GM10248 (cell line): ENCODE results near the gene PTX4.

Source experiments
- CTCF ChIA-PET: fragments of 300-600 bp; sonication (Branson Sonifier 250); formaldehyde crosslinking; extraction: SDS; loops from one replicate; lab custom pipeline; 2021; ENCODE audit warnings: antibody characterized with exemption; lab: Yijun Ruan, JAX
- POLR2A ChIA-PET: fragments of 350-650 bp; sonication (Branson Sonifier 250); formaldehyde crosslinking; extraction: SDS; loops from one replicate; lab custom pipeline; 2020; ENCODE audit warnings: antibody characterized with exemption; lab: Yijun Ruan, JAX
- DNase-seq: peaks from one replicate; pipeline ENCODE4 v3.0.0; 2012; ENCODE audit errors: extremely low spot score
- TF ChIP-seq, protein P1 (sequence below): IDR thresholded peaks from 2 replicates; pipeline ENCODE4 v1.5.1; 2012; ENCODE audit warnings: mild to moderate bottlenecking, low read depth; ENCODE audit errors: extremely low read depth, missing control alignments, control extremely low read depth

The PTX4 gene, protein sequence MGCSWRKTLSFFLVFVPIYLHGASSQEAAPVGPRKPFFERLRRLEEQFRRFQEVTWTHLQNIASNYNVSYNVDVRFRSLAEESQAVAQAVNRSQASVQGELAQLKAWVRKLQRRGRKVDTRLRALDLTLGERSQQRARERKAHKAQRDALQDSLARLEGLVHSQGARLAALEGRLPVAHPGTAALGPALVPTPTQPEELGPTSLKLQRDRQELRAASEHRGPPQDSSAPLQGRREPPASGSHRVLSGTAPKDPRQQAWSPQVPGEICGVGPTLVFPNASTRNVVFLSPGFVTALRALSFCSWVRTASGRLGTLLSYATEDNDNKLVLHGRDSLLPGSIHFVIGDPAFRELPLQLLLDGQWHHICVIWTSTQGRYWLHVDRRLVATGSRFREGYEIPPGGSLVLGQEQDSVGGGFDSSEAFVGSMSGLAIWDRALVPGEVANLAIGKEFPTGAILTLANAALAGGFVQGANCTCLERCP

DNA sequence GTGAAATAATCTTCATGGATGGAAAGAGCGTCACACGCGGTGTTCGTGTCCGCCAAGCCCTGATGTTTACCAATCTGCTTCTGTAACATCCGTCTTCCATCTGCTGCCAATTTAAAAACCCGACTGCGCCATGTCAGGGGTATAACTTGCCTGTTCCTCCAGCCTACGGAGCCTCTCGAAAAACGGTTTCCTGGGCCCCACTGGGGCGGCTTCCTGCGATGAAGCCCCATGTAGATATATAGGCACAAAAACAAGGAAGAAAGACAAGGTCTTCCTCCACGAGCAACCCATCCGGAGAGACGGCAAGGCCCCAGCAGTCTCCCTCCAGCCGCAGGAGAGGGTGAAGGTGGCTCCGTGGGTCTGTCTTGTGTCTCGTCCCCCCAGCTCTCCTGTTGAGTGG, at the start of gene PTX4:
Gene PTX4, minus strand, starts transcription at position 326 of the 400 bp plus-strand sequence. Its CDS starts 35 bp downstream, at position 291.
- POLR2A ChIA-PET, result interaction anchor here (0.6 kb wide), 1 partner anchor 50 kb away, joined by 3 read pairs; no protein-coding TSS in a partner anchor
- CTCF ChIA-PET, result no interaction called here
- TF ChIP-seq, protein P1, sequence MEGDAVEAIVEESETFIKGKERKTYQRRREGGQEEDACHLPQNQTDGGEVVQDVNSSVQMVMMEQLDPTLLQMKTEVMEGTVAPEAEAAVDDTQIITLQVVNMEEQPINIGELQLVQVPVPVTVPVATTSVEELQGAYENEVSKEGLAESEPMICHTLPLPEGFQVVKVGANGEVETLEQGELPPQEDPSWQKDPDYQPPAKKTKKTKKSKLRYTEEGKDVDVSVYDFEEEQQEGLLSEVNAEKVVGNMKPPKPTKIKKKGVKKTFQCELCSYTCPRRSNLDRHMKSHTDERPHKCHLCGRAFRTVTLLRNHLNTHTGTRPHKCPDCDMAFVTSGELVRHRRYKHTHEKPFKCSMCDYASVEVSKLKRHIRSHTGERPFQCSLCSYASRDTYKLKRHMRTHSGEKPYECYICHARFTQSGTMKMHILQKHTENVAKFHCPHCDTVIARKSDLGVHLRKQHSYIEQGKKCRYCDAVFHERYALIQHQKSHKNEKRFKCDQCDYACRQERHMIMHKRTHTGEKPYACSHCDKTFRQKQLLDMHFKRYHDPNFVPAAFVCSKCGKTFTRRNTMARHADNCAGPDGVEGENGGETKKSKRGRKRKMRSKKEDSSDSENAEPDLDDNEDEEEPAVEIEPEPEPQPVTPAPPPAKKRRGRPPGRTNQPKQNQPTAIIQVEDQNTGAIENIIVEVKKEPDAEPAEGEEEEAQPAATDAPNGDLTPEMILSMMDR, result no peak
- no peak for DNase-seq

DNA sequence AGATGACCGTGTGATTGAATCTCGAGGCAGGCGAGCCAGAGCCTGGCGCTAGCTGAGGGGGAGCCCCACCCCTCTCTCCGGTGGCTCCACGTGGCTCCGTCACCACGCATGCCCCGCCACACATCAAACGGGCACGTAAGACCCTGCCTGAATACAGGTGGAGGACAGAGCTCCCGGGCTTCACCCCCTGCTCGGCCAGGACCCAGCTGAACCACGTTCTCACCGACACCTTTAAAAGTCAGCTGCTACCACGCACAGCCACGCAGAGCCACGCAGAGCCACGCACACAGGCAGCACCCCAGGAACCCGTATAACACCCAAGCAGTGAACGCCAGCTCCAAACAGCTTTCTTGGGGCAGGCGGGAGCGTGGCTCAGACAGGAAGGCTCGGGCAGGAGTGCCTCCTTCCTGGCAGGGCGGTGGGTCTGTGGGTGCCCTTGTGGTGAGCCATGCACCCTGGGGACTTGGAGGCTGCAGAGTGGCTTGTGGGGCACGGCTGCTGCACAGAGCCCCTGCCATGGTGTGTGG, 49.1 kb upstream of the PTX4 start:
- DNase-seq, result no peak
- CTCF ChIA-PET, result interaction anchor here (1.1 to 1.2 kb wide), 2 partner anchors 178 to 232 kb away, joined by 3 read pairs; no protein-coding TSS in a partner anchor
- TF ChIP-seq, protein P1, result no peak
- POLR2A ChIA-PET, result no interaction called here

DNA sequence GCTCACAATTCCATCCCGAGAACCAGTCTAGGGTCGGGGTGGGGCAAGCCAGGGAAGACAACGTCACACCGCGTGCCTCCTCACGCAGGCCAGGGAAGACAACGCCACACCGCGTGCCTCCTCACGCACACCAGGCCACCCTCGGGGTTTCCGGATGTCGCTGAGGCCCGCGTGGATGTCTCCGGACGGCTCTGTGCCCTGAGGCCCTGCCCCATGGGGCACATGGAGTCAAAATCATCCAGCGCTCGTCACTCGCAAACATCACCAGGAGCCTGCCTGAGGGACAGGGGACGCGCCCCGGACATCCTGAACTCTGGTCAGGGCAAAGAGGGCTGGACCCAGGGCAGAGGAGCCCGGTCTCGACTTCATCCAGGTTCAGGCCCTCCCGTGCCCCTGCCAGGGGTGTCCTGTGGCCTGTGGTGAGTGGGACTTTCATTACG, 48.4 kb upstream of the PTX4 start:
- TF ChIP-seq, protein P1, result no peak
- CTCF ChIA-PET, result interaction anchor here (1.1 kb wide), 1 partner anchor 177 kb away, joined by 3 read pairs; no protein-coding TSS in a partner anchor
- no peak for DNase-seq
- POLR2A ChIA-PET, result no interaction called here

DNA sequence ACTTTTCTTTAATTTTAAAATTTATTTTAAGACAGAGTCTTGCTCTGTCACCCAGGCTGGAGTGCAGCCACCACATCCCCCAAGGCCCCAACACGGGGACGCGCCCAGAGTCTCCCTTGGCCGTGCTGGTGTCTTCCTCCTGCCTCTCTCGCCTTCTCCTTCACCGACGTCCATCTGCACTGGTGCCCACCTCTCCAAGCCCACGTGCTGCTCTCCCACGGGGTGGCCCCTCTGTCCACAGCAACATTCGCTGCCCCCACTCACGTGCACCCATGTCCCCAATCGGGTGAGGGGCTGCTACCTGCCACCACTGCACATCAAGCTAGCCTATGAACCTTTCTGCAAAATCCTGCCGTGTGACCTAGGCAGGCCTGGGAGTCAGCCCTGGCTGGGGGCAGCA, 47.9 kb upstream of the PTX4 start:
- ChIA-PET POLR2A (no interaction called here), CTCF (no interaction called here)
- TF ChIP-seq, protein P1, result no peak
- no peak for DNase-seq

DNA sequence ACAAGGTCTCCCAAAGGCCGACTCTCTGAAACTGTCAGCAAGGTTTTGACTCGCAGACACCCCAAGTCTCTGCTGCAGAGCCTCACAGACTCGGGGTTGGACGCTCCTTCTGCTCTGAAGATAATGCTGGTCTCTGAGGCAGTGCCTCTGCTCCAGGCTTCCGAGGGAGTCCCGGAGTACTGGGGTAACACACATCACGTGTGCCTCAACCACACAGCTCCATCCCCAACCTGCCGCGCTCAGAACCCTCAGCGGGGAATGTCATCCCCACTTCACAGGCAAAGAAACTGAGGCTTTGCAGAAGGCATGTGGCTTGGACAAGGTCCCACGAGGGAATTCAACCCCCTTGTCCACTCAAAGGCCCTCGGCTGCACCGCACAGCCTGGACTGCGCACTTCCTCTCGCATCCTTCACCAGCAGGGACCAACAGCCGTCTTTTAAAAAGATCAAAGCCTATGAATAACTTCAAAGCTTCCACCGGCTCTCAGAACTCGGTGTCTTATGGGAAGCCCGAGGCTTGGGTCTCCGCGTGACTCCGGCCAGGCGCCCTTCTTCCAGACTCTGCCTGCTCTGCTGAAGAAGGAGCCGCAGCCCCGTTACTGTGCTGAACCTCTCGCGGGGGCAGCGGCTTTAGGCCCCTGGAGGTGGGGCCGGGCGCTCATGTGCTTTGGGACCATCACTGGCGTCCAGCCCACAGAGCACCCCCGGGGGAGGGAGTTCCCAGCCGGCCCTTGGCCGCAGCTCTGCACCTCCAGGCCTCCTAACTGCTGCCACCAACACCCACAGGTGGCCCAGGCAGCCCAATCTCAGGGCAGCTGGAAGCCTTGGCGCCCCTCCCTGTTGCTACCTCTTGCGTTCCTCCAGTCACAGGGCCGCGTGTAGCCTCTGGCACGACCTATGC, 46.9 kb upstream of the PTX4 start:
- POLR2A ChIA-PET, result no interaction called here
- CTCF ChIA-PET, result interaction anchor here (1.4 kb wide), 1 partner anchor 11 kb away, joined by 3 read pairs; no protein-coding TSS in a partner anchor
- TF ChIP-seq, protein P1, result no peak
- DNase-seq, result no peak
